Tibial nerve (tissue), 4 donors: ENCODE measurements around the gene KRTAP16-1. TPM values are rescaled to one million over a fixed set of nuclear protein-coding genes. Genes with fewer than 3 reads are reported as not detected.

Experiments
- DNase-seq, 2 donors: peaks; one replicate each; pipeline ENCODE4 v3.0.0-alpha.2; 2019; ENCODE audit warnings: low spot score in 2 of 2
- H3K27ac ChIP-seq, 4 donors: fragments of 200-600 bp; sonication (generic) in 3 of 4; one replicate each; pipeline ENCODE4 v1.5.1; 2017 to 2019; ENCODE audit warnings: mild to moderate bottlenecking in 1 of 4
- H3K27me3 ChIP-seq, 2 donors: fragments of 200-600 bp; sonication (generic) in 1 of 2; one replicate each; pipeline versions ENCODE4 v1.5.1 to v1.6.0; 2017 to 2019
- H3K36me3 ChIP-seq, 3 donors: fragments of 200-600 bp; sonication (generic); one replicate each; pipeline ENCODE4 v1.5.1; 2018 to 2019
- H3K4me1 ChIP-seq, 4 donors: fragments of 200-600 bp; sonication (generic) in 3 of 4; one replicate each; pipeline ENCODE4 v1.5.1; 2017 to 2019
- H3K4me3 ChIP-seq, 4 donors: fragments of 200-600 bp; sonication (generic) in 3 of 4; one replicate each; pipeline ENCODE4 v1.5.1; 2017 to 2019; ENCODE audit warnings: mild to moderate bottlenecking in 1 of 4, moderate library complexity in 1 of 4
- H3K9me3 ChIP-seq, 4 donors: fragments of 200-600 bp; sonication (generic) in 3 of 4; one replicate each; pipeline ENCODE4 v1.5.1; 2017 to 2019
- CTCF ChIP-seq, 5 experiments: fragments of 200-600 bp in 3 of 5; fragments of 450-650 bp in 2 of 5; sonication (generic) in 3 of 5; IDR thresholded peaks; one replicate each; pipeline ENCODE4 v1.5.1; 2016 to 2019; ENCODE audit warnings: antibody characterized with exemption in 5 of 5, mild to moderate bottlenecking in 3 of 5, moderate library complexity in 2 of 5
- EP300 ChIP-seq, 2 donors: sonication (generic); formaldehyde crosslinking; IDR thresholded peaks; one replicate each; pipeline ENCODE4 v1.6.1; 2017; ENCODE audit warnings: antibody characterized with exemption in 2 of 2, mild to moderate bottlenecking in 1 of 2
- POLR2A ChIP-seq, 2 donors: fragments of 450-650 bp; IDR thresholded peaks; one replicate each; pipeline ENCODE4 v1.6.1; 2017; ENCODE audit warnings: antibody characterized with exemption in 2 of 2, mild to moderate bottlenecking in 2 of 2, moderate library complexity in 2 of 2
- WGBS, 2 donors: methylation state at CpG; one replicate each; pipeline ENCODE4 v1.1.5; 2018; 5-methylcytosine and 5-hydroxymethylcytosine counted together
- total RNA-seq, 4 donors: library from RNA; depleted of rRNA; stranded (reverse); fragments of >200 nt; gene quantifications; one replicate each; pipeline ENCODE4 v1.1.0, GENCODE V29; 2016

Gene KRTAP16-1
- total RNA-seq, 4 donors from 2014 or later, result not detected

GRCh38 chr17:41333098-41333497 lies 24.0 kb upstream of the KRTAP16-1 start:
- 95 to 98% methylated on average over 5 of the region's 5 CpGs for WGBS, 2 donors

GRCh38 chr17:41332239-41332638 lies 23.1 kb upstream of the KRTAP16-1 start:
- TF ChIP-seq POLR2A (IDR thresholded peaks at IDR 0.05), result no peak
- no peak for TF ChIP-seq EP300 (IDR thresholded peaks at IDR 0.05)
- no peak for TF ChIP-seq CTCF (IDR thresholded peaks at IDR 0.05)
- Histone ChIP-seq H3K27me3 (no peaks in the 10 kb centered on the region), H3K27ac (no peak overlapping the region), H3K36me3 (no peaks in the 10 kb centered on the region), H3K9me3 (no peaks in the 10 kb centered on the region), H3K4me3 (no peak overlapping the region), H3K4me1 (no peaks in the 10 kb centered on the region)
- 90 to 96% methylated on average over 2 of the region's 2 CpGs for WGBS, 2 donors
- no peak for DNase-seq

More at GRCh38 chr17:41333098-41333497, 24.0 kb upstream of the KRTAP16-1 start:
- H3K4me3 ChIP-seq, result no peak overlapping the region
- TF ChIP-seq CTCF (IDR thresholded peaks at IDR 0.05) (no peak), EP300 (IDR thresholded peaks at IDR 0.05) (no peak), POLR2A (IDR thresholded peaks at IDR 0.05) (no peak)
- H3K36me3 ChIP-seq, result no peaks in the 10 kb centered on the region
- no peaks in the 10 kb centered on the region for H3K9me3 ChIP-seq
- H3K27ac ChIP-seq, result no peak overlapping the region
- H3K4me1 ChIP-seq, result no peaks in the 10 kb centered on the region
- no peaks in the 10 kb centered on the region for H3K27me3 ChIP-seq
- no peak for DNase-seq

DNA sequence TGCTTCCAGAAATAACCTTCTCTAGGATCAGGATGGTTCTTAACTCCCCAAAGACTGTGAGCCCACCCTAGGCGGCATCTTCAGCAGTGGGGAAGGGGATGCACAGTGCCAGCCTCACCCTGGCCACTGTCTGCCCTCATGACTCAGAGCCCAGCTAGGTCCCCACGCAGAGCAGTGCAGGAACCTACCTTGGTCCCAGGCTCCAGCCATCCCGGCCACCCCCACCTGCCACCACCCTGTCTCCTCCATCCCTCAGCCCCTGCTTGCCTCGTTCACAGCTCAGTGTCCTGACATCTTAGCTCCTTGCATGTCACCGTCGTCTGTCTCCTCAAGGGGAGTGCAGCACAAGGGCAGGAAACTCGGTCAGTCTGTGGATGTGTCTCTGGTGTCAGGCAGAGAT lies 22.5 kb upstream of the KRTAP16-1 start:
- DNase-seq, result no peak
- TF ChIP-seq EP300 (IDR thresholded peaks at IDR 0.05) (no peak), CTCF (IDR thresholded peaks at IDR 0.05) (no peak), POLR2A (IDR thresholded peaks at IDR 0.05) (no peak)

DNA sequence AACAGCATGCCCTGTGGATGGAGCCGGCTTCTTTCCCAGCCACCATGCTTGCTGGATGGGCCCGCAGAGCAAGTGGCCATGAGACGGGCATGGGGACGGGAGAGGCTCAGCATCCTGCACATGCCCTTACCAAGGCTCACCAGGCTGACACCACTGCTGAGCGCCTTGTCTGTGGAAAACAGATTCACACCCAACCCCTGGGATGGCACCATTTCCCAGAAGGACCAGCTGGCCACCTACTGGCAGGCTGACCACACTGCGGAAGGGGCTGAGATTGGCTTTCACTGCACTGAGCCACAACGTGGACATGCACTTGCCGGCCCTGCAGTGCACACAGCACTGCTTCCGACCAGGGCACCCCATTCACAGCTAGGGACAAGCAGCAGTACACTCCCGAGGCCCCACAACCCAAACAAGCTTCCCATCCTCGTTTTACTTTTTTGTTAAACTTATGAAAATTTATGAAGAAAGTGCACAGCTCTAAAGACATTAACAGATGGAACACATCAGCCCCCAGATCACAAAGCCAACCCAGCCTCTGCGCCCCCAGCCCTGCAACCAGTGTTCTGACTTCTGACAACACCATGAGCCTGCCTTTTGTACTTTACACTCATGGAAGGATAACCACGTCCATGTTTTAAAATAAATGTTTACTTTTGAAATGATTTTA lies 20.3 kb upstream of the KRTAP16-1 start:
- 59 to 62% methylated on average over 11 to 13 of the region's 13 CpGs for WGBS, 2 donors
- peak in 1 of 2 donors; percentile 18 for DNase-seq

More for the DNA sequence above, 22.5 kb upstream of the KRTAP16-1 start:
- Histone ChIP-seq H3K4me1 (no peaks in the 10 kb centered on the region), H3K9me3 (no peaks in the 10 kb centered on the region), H3K4me3 (no peak overlapping the region), H3K27ac (no peak overlapping the region), H3K27me3 (no peaks in the 10 kb centered on the region), H3K36me3 (no peaks in the 10 kb centered on the region)
- WGBS, 2 donors, result 77 to 85% methylated on average over 7 of the region's 7 CpGs

More for the DNA sequence above, 20.3 kb upstream of the KRTAP16-1 start:
- Histone ChIP-seq H3K9me3 (no peaks in the 10 kb centered on the region), H3K27ac (no peak overlapping the region), H3K27me3 (no peaks in the 10 kb centered on the region), H3K36me3 (no peaks in the 10 kb centered on the region), H3K4me1 (no peaks in the 10 kb centered on the region), H3K4me3 (no peak overlapping the region)
- TF ChIP-seq CTCF (IDR thresholded peaks at IDR 0.05) (peak; percentile 32 to 62 (median 50)), EP300 (IDR thresholded peaks at IDR 0.05) (no peak)
